Measurements from ENCODE around the gene NR0B2.
"Not testable (repeated sequence)": the region's sequence is repeated elsewhere in the genome, so short reads cannot be mapped to it uniquely, and the experiment has no call there.

NR0B2 gene

GRCh38 chr1:26889551-26890466, 24.0 kb downstream of the NR0B2 start, which contains the start of gene GPN2:
Gene GPN2 (minus strand): TSS chr1:26890283. CDS start chr1:26890096, 187 bp downstream.
- peak; percentile 34 to 41 for DNase-seq (ENCODE audit: low read depth in 2 of 2)

GRCh38 chr1:26888231-26888630, 25.5 kb downstream of the NR0B2 start:
- no peak for DNase-seq (ENCODE audit: low read depth in 2 of 2)

GRCh38 chr1:26887125-26887524, 26.6 kb downstream of the NR0B2 start:
- no peak for DNase-seq (ENCODE audit: low read depth in 2 of 2)

- no peak for DNase-seq (ENCODE audit: low read depth in 2 of 2)
Observed at GRCh38 chr1:26882696-26883463, 30.9 kb downstream of the NR0B2 start.

- DNase-seq (ENCODE audit: low read depth in 2 of 2) = not testable (repeated sequence)
Observed at GRCh38 chr1:26881611-26882010, 32.2 kb downstream of the NR0B2 start.

GRCh38 chr1:26879793-26880192, 34.0 kb downstream of the NR0B2 start:
- DNase-seq (ENCODE audit: low read depth in 2 of 2) = no peak

GRCh38 chr1:26877326-26877725, 36.4 kb downstream of the NR0B2 start:
- DNase-seq (ENCODE audit: low read depth in 2 of 2) = no peak

GRCh38 chr1:26874896-26875295, 38.9 kb downstream of the NR0B2 start:
- no peak for DNase-seq (ENCODE audit: low read depth in 2 of 2)

GRCh38 chr1:26873097-26873496, 40.7 kb downstream of the NR0B2 start:
- DNase-seq (ENCODE audit: low read depth in 2 of 2) = not testable (repeated sequence)

- DNase-seq (ENCODE audit: low read depth in 2 of 2) = peak; percentile 95
Observed at GRCh38 chr1:26864610-26865480, 48.9 kb downstream of the NR0B2 start.

- no peak for DNase-seq (ENCODE audit: low read depth in 2 of 2)
Observed at GRCh38 chr1:26863685-26864077, 50.1 kb downstream of the NR0B2 start.

- DNase-seq (ENCODE audit: low read depth in 2 of 2) = no peak
Observed at GRCh38 chr1:26862781-26863684, 50.7 kb downstream of the NR0B2 start, which contains the start of gene SFN. Gene SFN (plus strand): TSS chr1:26863149. CDS start chr1:26863213, 64 bp downstream.

GRCh38 chr1:26861889-26862378, 51.8 kb downstream of the NR0B2 start:
- no peak for DNase-seq (ENCODE audit: low read depth in 2 of 2)
